ENCODE data around the gene LYRM4. TPM values are rescaled to one million over a fixed set of nuclear protein-coding genes. Genes with fewer than 3 reads are reported as not detected.
"Not testable (repeated sequence)": the region's sequence is repeated elsewhere in the genome, so short reads cannot be mapped to it uniquely, and the experiment has no call there.

LYRM4 gene
- total RNA-seq, 1 donor from 2014 or later: 27.1 TPM

DNA sequence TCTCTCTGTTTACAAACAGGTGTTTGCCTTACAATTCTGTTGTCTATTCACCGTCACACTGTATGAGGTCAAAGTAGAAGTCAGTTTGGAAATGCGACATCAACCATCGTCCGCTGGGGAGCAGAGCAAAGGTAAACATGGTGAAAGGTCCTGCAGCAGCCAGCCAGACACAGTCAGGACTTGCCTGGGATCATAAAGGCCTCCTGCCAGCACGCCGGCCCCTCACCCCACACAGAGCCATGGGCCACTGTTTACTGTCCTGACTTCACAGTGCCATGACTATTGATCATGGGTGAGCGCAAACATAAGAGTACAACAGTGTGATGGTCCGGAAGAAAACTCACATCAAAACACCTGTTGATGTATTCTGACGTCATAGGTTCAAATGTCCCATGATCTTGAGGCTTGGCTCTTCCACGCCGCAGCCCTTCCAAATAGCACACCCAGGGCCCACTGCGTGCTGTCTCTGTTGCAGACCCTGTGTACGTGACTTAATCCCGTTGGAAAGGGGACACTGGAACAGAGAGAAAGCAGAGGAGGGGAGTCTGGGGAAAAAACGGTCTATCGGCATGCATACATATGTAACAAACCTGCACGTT is 192.5 kb downstream of the LYRM4 start:
- TF ChIP-seq CTCF (IDR thresholded peaks at IDR 0.05): no peak
- H3K4me1 Mint-ChIP-seq (ENCODE audit: unreplicated experiment): no peaks in the 10 kb centered on the region
- H3K9me3 Mint-ChIP-seq (ENCODE audit: unreplicated experiment): peaks cover 6% of the 10 kb centered on the region
- no peaks in the 10 kb centered on the region for H3K36me3 Mint-ChIP-seq (ENCODE audit: unreplicated experiment)
- peak; percentile 54 for DNase-seq (ENCODE audit: extremely low spot score, unreplicated experiment)
- H3K27me3 Mint-ChIP-seq (ENCODE audit: unreplicated experiment): no peaks in the 10 kb centered on the region
- H3K27ac Mint-ChIP-seq (ENCODE audit: unreplicated experiment): no peak overlapping the region
- H3K4me3 Mint-ChIP-seq (ENCODE audit: unreplicated experiment): no peak overlapping the region

GRCh38 chr6:5067305-5067704 is 193.4 kb downstream of the LYRM4 start:
- Mint-ChIP-seq H3K27ac (ENCODE audit: unreplicated experiment) (no peak overlapping the region), H3K4me3 (ENCODE audit: unreplicated experiment) (no peak overlapping the region), H3K4me1 (ENCODE audit: unreplicated experiment) (no peaks in the 10 kb centered on the region), H3K27me3 (ENCODE audit: unreplicated experiment) (no peaks in the 10 kb centered on the region), H3K9me3 (ENCODE audit: unreplicated experiment) (peaks cover 6% of the 10 kb centered on the region), H3K36me3 (ENCODE audit: unreplicated experiment) (no peaks in the 10 kb centered on the region)
- no peak for TF ChIP-seq CTCF (IDR thresholded peaks at IDR 0.05)
- DNase-seq (ENCODE audit: extremely low spot score, unreplicated experiment): peak; percentile 46

DNA sequence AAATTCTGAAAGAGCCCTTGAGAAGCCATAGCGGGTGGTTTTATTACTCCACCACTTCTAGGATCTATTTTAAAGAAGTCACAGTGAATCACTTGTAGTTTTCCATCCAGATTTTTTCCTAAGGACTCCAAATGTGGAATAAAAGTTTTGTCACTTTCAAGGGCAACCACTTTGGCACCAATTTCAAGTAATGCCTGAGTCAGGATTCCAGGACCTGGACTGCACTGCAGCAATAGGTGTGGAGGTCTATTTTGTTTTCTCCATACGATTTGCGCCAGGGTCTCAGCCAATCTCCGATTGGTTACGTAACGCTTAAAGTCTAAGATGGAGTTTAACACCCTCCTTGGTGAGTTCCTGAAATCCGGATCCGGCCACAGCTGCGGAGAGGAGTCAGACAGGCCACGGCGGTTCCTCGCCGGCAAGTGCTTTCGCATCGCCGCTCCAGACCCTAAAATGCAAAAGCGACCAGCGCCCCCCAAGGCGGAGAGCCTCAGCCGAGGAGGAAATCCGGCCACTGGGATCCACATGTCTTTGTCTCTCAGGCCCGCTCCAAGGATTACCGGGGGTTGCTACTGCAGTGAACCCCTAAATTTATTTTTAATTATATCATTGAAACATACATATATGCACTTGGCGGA is 194.2 kb downstream of the LYRM4 start:
- no peaks in the 10 kb centered on the region for H3K36me3 Mint-ChIP-seq (ENCODE audit: unreplicated experiment)
- DNase-seq (ENCODE audit: extremely low spot score, unreplicated experiment): peak; percentile 77

GRCh38 chr6:5063617-5064016 is 197.1 kb downstream of the LYRM4 start:
- DNase-seq (ENCODE audit: extremely low spot score, unreplicated experiment): no peak
- no peaks in the 10 kb centered on the region for H3K4me1 Mint-ChIP-seq (ENCODE audit: unreplicated experiment)
- no peak overlapping the region for H3K27ac Mint-ChIP-seq (ENCODE audit: unreplicated experiment)
- peaks cover 6% of the 10 kb centered on the region for H3K9me3 Mint-ChIP-seq (ENCODE audit: unreplicated experiment)
- H3K4me3 Mint-ChIP-seq (ENCODE audit: unreplicated experiment): no peak overlapping the region
- no peak for TF ChIP-seq CTCF (IDR thresholded peaks at IDR 0.05)
- no peaks in the 10 kb centered on the region for H3K36me3 Mint-ChIP-seq (ENCODE audit: unreplicated experiment)
- no peaks in the 10 kb centered on the region for H3K27me3 Mint-ChIP-seq (ENCODE audit: unreplicated experiment)

More for the DNA sequence above, 194.2 kb downstream of the LYRM4 start:
- no peaks in the 10 kb centered on the region for H3K27me3 Mint-ChIP-seq (ENCODE audit: unreplicated experiment)
- H3K4me1 Mint-ChIP-seq (ENCODE audit: unreplicated experiment): no peaks in the 10 kb centered on the region
- H3K27ac Mint-ChIP-seq (ENCODE audit: unreplicated experiment): no peak overlapping the region
- H3K9me3 Mint-ChIP-seq (ENCODE audit: unreplicated experiment): peaks cover 6% of the 10 kb centered on the region
- no peak overlapping the region for H3K4me3 Mint-ChIP-seq (ENCODE audit: unreplicated experiment)
- no peak for TF ChIP-seq CTCF (IDR thresholded peaks at IDR 0.05)

DNA sequence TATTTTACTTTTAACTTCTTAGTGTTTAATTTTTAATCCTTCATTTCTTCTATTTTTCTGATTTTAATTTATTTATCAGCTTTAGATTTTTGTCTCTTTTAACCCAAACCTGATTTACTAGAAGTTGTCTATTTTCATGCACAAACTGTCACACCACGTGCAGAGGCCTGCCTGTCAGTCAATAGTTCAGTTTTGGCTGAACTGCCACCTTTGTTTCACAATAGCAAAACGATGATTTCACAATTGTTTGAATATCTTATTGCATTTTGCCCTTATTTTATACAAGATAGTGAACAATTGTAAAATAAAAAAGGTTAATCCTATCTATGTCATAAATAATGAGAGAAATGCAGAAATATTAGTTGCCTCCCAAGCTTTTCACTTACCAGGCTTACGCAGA is 199.6 kb downstream of the LYRM4 start:
- H3K36me3 Mint-ChIP-seq (ENCODE audit: unreplicated experiment): no peaks in the 10 kb centered on the region
- TF ChIP-seq CTCF (IDR thresholded peaks at IDR 0.05): no peak
- no peaks in the 10 kb centered on the region for H3K4me1 Mint-ChIP-seq (ENCODE audit: unreplicated experiment)
- no peaks in the 10 kb centered on the region for H3K27me3 Mint-ChIP-seq (ENCODE audit: unreplicated experiment)
- no peak overlapping the region for H3K4me3 Mint-ChIP-seq (ENCODE audit: unreplicated experiment)
- no peak for DNase-seq (ENCODE audit: extremely low spot score, unreplicated experiment)
- H3K27ac Mint-ChIP-seq (ENCODE audit: unreplicated experiment): no peak overlapping the region
- no peaks in the 10 kb centered on the region for H3K9me3 Mint-ChIP-seq (ENCODE audit: unreplicated experiment)

GRCh38 chr6:5060439-5060838 is 200.3 kb downstream of the LYRM4 start:
- not testable (repeated sequence) for H3K27ac Mint-ChIP-seq (ENCODE audit: unreplicated experiment); H3K27me3 Mint-ChIP-seq (ENCODE audit: unreplicated experiment); H3K4me1 Mint-ChIP-seq (ENCODE audit: unreplicated experiment); H3K9me3 Mint-ChIP-seq (ENCODE audit: unreplicated experiment); H3K4me3 Mint-ChIP-seq (ENCODE audit: unreplicated experiment); DNase-seq (ENCODE audit: extremely low spot score, unreplicated experiment); H3K36me3 Mint-ChIP-seq (ENCODE audit: unreplicated experiment)

All from osteocyte (in vitro differentiated cells).